ENCODE measurements around the gene GLRA1.
A peak's percentile ranks its signal among the peaks of the same experiment; 100 is the strongest.
"Not testable (repeated sequence)": the region's sequence is repeated elsewhere in the genome, so short reads cannot be mapped to it uniquely, and the experiment has no call there.

Gene GLRA1

DNA sequence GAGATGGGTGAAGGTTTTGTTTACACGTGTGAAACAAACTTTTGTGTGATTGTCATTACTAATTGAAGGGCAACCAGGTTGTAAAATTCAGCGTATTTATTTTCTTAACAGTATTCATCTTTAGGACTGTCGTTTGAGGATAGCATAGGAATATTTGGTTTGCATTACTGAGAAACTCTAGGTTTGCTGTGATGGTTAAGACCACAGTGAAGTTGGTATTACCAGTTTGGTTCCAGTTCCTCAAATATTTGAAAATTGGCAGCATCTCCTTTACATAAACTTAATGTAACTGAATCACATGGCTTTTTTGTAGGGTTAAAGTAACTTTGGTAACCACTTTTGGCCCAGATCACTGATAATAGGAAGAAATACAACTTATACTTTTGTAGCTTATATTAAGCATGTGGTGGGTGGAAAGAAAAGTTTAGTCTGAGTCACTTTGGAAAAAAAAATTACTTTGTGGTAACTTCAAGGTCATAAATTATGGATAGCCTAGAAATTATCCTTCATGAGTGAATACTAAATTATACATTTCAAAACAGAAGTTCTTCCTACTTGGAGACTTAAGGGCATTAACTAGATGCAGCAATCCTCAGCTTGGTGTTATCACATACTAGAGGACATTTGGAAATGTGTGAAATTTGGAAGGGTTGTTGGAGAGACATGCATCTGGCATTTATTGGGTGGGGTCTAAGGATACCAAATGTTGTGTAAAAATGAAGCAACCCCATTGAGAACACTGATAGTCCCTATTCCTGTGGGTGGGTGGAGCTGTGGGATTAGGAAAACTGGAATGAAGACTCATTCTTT, 119.0 kb downstream of the GLRA1 start:
- Mint-ChIP-seq H3K4me1 (ENCODE audit: low read depth) (peaks cover 54% of the 10 kb centered on the region), H3K9me3 (peaks cover 4% of the 10 kb centered on the region), H3K27ac (peak overlapping the region; percentile 61), H3K4me3 (no peak overlapping the region), H3K27me3 (no peaks in the 10 kb centered on the region), H3K36me3 (ENCODE audit: low read depth) (peaks cover 98% of the 10 kb centered on the region)
- no peak for DNase-seq

GRCh38 chr5:151800532-151800931, 124.1 kb downstream of the GLRA1 start:
- Mint-ChIP-seq H3K36me3 (ENCODE audit: low read depth) (peaks cover 97% of the 10 kb centered on the region), H3K27me3 (no peaks in the 10 kb centered on the region), H3K27ac (peak overlapping the region; percentile 62), H3K9me3 (no peaks in the 10 kb centered on the region), H3K4me1 (ENCODE audit: low read depth) (peaks cover 51% of the 10 kb centered on the region), H3K4me3 (no peak overlapping the region)
- no peak for DNase-seq

DNA sequence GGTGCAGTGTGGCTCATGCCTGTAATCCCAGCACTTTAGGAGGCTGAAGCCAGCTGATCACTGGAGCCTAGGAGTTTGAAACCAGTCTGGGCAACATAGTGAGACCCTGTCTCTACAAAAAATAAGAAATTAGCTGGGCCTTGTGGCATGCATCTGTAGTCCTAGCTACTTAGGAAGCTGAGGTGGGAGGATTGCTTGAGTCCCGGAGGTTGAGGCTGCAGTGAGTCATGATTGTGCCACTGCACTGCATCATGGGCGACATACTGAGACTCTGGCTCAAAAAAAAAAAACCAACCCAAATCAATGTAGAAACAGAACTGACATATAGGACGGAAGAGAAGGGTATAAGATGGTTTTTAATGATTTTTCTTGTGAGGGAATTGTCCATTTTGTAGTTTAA, 125.2 kb downstream of the GLRA1 start:
- Mint-ChIP-seq H3K9me3 (no peaks in the 10 kb centered on the region), H3K27me3 (no peaks in the 10 kb centered on the region), H3K4me3 (no peak overlapping the region), H3K4me1 (ENCODE audit: low read depth) (peaks cover 46% of the 10 kb centered on the region), H3K36me3 (ENCODE audit: low read depth) (peaks cover 97% of the 10 kb centered on the region), H3K27ac (peak overlapping the region; percentile 66)
- no peak for DNase-seq

- Mint-ChIP-seq H3K4me3 (no peak overlapping the region), H3K9me3 (no peaks in the 10 kb centered on the region), H3K36me3 (ENCODE audit: low read depth) (peaks cover 97% of the 10 kb centered on the region), H3K4me1 (ENCODE audit: low read depth) (peaks cover 46% of the 10 kb centered on the region), H3K27ac (peak overlapping the region; percentile 57), H3K27me3 (no peaks in the 10 kb centered on the region)
- no peak for DNase-seq
Measured at GRCh38 chr5:151798674-151799073, 126.0 kb downstream of the GLRA1 start.

- peaks cover 46% of the 10 kb centered on the region for H3K4me1 Mint-ChIP-seq (ENCODE audit: low read depth)
- H3K36me3 Mint-ChIP-seq (ENCODE audit: low read depth): peaks cover 98% of the 10 kb centered on the region
- H3K27ac Mint-ChIP-seq: no peak overlapping the region
- no peaks in the 10 kb centered on the region for H3K27me3 Mint-ChIP-seq
- H3K4me3 Mint-ChIP-seq: no peak overlapping the region
- DNase-seq: no peak
- H3K9me3 Mint-ChIP-seq: no peaks in the 10 kb centered on the region
Measured at GRCh38 chr5:151795426-151795825, 129.2 kb downstream of the GLRA1 start.

DNA sequence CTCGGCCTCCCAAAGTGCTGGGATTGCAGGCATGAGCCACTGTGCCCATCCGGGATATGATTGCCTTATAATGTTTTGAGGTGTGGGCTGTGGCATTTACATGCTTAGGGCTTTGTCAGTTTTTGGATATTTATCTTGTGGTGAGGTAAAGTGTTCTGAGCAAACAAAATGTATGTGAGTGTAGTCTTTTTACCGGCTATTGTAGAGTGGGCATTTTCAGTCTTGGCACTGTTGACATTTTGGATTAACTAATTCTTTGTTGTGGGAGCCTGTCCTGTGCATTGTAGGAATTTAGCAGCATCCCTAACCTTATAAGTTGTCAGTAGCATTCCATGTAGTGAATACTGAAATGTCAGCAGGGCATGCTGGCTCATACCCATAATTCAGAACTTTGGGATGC, 131.3 kb downstream of the GLRA1 start:
- no peaks in the 10 kb centered on the region for H3K9me3 Mint-ChIP-seq
- no peak for DNase-seq
- no peak overlapping the region for H3K27ac Mint-ChIP-seq
- peaks cover 35% of the 10 kb centered on the region for H3K4me1 Mint-ChIP-seq (ENCODE audit: low read depth)
- no peak overlapping the region for H3K4me3 Mint-ChIP-seq
- peaks cover 96% of the 10 kb centered on the region for H3K36me3 Mint-ChIP-seq (ENCODE audit: low read depth)
- H3K27me3 Mint-ChIP-seq: no peaks in the 10 kb centered on the region

GRCh38 chr5:151787817-151788216, 136.8 kb downstream of the GLRA1 start:
- Mint-ChIP-seq H3K4me3 (no peak overlapping the region), H3K27me3 (no peaks in the 10 kb centered on the region), H3K27ac (peak overlapping the region; percentile 63), H3K36me3 (ENCODE audit: low read depth) (peaks cover 82% of the 10 kb centered on the region), H3K4me1 (ENCODE audit: low read depth) (peaks cover 46% of the 10 kb centered on the region), H3K9me3 (no peaks in the 10 kb centered on the region)
- DNase-seq: no peak

- peaks cover 78% of the 10 kb centered on the region for H3K36me3 Mint-ChIP-seq (ENCODE audit: low read depth)
Measured at GRCh38 chr5:151786468-151786867, 138.2 kb downstream of the GLRA1 start.

DNA sequence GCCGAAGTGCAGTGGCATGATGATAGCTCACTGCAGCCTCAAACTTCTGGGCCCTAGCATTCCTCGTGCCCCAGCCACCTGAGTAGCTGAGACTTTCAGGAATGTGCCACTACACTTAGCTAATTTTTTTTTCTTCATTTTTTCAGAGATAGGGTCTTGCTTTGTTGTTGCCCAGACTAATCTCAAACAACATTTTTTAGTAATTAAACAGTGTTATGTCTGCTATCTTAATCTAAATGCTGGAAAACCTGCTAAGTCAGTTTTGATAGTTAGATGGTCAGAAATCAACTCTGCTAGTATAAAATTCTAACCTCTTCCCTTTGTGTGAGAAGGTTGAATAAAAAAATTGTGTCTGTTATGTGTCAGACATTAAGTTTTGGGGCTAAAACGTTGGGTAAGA, 140.5 kb downstream of the GLRA1 start:
- Mint-ChIP-seq H3K27ac (peak overlapping the region; percentile 33), H3K9me3 (no peaks in the 10 kb centered on the region), H3K4me3 (no peak overlapping the region), H3K36me3 (ENCODE audit: low read depth) (peaks cover 74% of the 10 kb centered on the region), H3K27me3 (no peaks in the 10 kb centered on the region), H3K4me1 (ENCODE audit: low read depth) (peaks cover 70% of the 10 kb centered on the region)
- no peak for DNase-seq

More at GRCh38 chr5:151786468-151786867, 138.2 kb downstream of the GLRA1 start:
- Mint-ChIP-seq H3K9me3 (no peaks in the 10 kb centered on the region), H3K27me3 (no peaks in the 10 kb centered on the region), H3K27ac (peak overlapping the region; percentile 20), H3K4me3 (no peak overlapping the region), H3K4me1 (ENCODE audit: low read depth) (peaks cover 53% of the 10 kb centered on the region)
- DNase-seq: no peak

GRCh38 chr5:151783664-151784063, 141.0 kb downstream of the GLRA1 start:
- not testable (repeated sequence) for DNase-seq, H3K9me3 Mint-ChIP-seq, H3K4me3 Mint-ChIP-seq, H3K27me3 Mint-ChIP-seq
- peaks cover 75% of the 10 kb centered on the region for H3K4me1 Mint-ChIP-seq (ENCODE audit: low read depth)
- H3K36me3 Mint-ChIP-seq (ENCODE audit: low read depth): peaks cover 74% of the 10 kb centered on the region
- peak overlapping the region; percentile 33 for H3K27ac Mint-ChIP-seq

DNA sequence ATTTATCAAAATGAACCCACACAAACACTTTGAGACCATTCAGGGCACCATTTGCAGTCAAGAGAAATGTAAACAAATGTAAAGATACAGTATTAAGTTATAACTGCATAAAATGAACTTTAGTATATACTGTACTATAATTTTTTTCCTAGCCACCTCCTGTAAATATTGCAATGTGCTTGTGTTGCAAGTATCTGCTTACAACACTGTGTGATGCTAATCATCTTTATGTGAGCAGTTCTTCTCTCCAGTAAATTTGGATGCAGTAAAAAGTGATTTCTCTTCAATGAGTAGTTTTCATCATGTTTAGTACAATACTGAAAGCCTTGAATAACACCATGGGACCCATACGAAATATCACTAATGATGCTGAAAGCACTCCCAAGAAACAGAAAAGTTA, 143.4 kb downstream of the GLRA1 start:
- peaks cover 75% of the 10 kb centered on the region for H3K36me3 Mint-ChIP-seq (ENCODE audit: low read depth)

GRCh38 chr5:151780348-151780747, 144.3 kb downstream of the GLRA1 start:
- no peak for DNase-seq
- Mint-ChIP-seq H3K27ac (peak overlapping the region; percentile 77), H3K9me3 (no peaks in the 10 kb centered on the region), H3K36me3 (ENCODE audit: low read depth) (peaks cover 75% of the 10 kb centered on the region), H3K4me3 (peak overlapping the region; percentile 8), H3K4me1 (ENCODE audit: low read depth) (peaks cover 88% of the 10 kb centered on the region), H3K27me3 (no peaks in the 10 kb centered on the region)

More for the DNA sequence above, 143.4 kb downstream of the GLRA1 start:
- H3K4me3 Mint-ChIP-seq: no peak overlapping the region
- peaks cover 88% of the 10 kb centered on the region for H3K4me1 Mint-ChIP-seq (ENCODE audit: low read depth)
- DNase-seq: no peak
- H3K27me3 Mint-ChIP-seq: no peaks in the 10 kb centered on the region
- no peaks in the 10 kb centered on the region for H3K9me3 Mint-ChIP-seq
- peak overlapping the region; percentile 22 for H3K27ac Mint-ChIP-seq

- H3K4me1 Mint-ChIP-seq (ENCODE audit: low read depth): peaks cover 89% of the 10 kb centered on the region
- peak overlapping the region; percentile 62 for H3K27ac Mint-ChIP-seq
- peaks cover 77% of the 10 kb centered on the region for H3K36me3 Mint-ChIP-seq (ENCODE audit: low read depth)
- no peaks in the 10 kb centered on the region for H3K9me3 Mint-ChIP-seq
- H3K27me3 Mint-ChIP-seq: no peaks in the 10 kb centered on the region
- peak overlapping the region; percentile 39 for H3K4me3 Mint-ChIP-seq
- no peak for DNase-seq
Measured at GRCh38 chr5:151779531-151780125, 145.0 kb downstream of the GLRA1 start.

- H3K9me3 Mint-ChIP-seq: no peaks in the 10 kb centered on the region
- H3K4me3 Mint-ChIP-seq: peak overlapping the region; percentile 90
- H3K27me3 Mint-ChIP-seq: no peaks in the 10 kb centered on the region
- DNase-seq: no peak
- H3K36me3 Mint-ChIP-seq (ENCODE audit: low read depth): peaks cover 78% of the 10 kb centered on the region
- peaks cover 63% of the 10 kb centered on the region for H3K4me1 Mint-ChIP-seq (ENCODE audit: low read depth)
- H3K27ac Mint-ChIP-seq: peak overlapping the region; percentile 47
Measured at GRCh38 chr5:151775025-151775606, 149.5 kb downstream of the GLRA1 start.

DNA sequence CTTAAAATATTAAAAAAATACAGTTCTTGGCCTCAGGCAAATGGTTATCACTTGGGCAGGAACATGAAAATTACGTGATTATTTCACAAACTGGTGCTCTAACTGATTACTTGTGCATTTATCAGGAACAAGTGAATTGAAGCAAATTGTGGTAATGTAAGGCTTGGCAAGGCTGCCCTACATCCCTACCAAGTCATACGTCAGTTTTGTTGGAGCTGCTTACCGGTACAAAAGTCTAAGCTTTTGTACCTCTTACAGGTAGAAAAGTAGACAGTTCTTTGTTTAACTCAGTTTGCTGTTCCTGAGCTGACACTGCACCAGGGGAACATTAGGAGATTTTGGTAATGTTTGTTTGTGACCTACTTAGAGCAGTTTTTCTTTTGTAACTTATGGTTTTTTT, 150.7 kb downstream of the GLRA1 start:
- H3K4me1 Mint-ChIP-seq (ENCODE audit: low read depth): peaks cover 54% of the 10 kb centered on the region
- H3K36me3 Mint-ChIP-seq (ENCODE audit: low read depth): peaks cover 68% of the 10 kb centered on the region
- peak overlapping the region; percentile 90 for H3K4me3 Mint-ChIP-seq
- H3K27me3 Mint-ChIP-seq: no peaks in the 10 kb centered on the region
- H3K9me3 Mint-ChIP-seq: no peaks in the 10 kb centered on the region
- no peak for DNase-seq
- peak overlapping the region; percentile 69 for H3K27ac Mint-ChIP-seq
